Fibroblast of mammary gland (primary cell): ENCODE results near the gene DLG5.

Source experiments
- DNase-seq: peaks from one replicate; pipeline ENCODE4 v3.0.0-alpha.2; 2010; ENCODE audit warnings: low read depth
- H3K4me3 ChIP-seq: 2 replicates; pipeline ENCODE4 v1.5.1; 2011; ENCODE audit warnings: low read depth, mild to moderate bottlenecking, low read length, moderate library complexity; ENCODE audit not compliant: control insufficient read depth
- TF ChIP-seq, protein P1 (sequence below): conservative IDR thresholded peaks from 2 replicates; pipeline ENCODE4 v1.5.1; 2011; ENCODE audit warnings: low read depth, low read length, inconsistent platforms; ENCODE audit not compliant: control insufficient read depth, insufficient read depth

The DLG5 gene, protein sequence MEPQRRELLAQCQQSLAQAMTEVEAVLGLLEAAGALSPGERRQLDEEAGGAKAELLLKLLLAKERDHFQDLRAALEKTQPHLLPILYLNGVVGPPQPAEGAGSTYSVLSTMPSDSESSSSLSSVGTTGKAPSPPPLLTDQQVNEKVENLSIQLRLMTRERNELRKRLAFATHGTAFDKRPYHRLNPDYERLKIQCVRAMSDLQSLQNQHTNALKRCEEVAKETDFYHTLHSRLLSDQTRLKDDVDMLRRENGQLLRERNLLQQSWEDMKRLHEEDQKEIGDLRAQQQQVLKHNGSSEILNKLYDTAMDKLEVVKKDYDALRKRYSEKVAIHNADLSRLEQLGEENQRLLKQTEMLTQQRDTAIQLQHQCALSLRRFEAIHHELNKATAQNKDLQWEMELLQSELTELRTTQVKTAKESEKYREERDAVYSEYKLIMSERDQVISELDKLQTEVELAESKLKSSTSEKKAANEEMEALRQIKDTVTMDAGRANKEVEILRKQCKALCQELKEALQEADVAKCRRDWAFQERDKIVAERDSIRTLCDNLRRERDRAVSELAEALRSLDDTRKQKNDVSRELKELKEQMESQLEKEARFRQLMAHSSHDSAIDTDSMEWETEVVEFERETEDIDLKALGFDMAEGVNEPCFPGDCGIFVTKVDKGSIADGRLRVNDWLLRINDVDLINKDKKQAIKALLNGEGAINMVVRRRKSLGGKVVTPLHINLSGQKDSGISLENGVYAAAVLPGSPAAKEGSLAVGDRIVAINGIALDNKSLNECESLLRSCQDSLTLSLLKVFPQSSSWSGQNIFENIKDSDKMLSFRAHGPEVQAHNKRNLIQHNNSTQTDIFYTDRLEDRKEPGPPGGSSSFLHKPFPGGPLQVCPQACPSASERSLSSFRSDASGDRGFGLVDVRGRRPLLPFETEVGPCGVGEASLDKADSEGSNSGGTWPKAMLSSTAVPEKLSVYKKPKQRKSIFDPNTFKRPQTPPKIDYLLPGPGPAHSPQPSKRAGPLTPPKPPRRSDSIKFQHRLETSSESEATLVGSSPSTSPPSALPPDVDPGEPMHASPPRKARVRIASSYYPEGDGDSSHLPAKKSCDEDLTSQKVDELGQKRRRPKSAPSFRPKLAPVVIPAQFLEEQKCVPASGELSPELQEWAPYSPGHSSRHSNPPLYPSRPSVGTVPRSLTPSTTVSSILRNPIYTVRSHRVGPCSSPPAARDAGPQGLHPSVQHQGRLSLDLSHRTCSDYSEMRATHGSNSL (N-terminal part only)

GRCh38 chr10:77926566-77927401 is at the start of gene DLG5:
TSS of gene DLG5 (minus strand) at chr10:77926755. CDS start at chr10:77926520, 235 bp downstream.
- H3K4me3 ChIP-seq = peak within 1 kb of the TSS; percentile 64

GRCh38 chr10:77975086-77975666 is 48.6 kb upstream of the DLG5 start:
- TF ChIP-seq, protein P1, sequence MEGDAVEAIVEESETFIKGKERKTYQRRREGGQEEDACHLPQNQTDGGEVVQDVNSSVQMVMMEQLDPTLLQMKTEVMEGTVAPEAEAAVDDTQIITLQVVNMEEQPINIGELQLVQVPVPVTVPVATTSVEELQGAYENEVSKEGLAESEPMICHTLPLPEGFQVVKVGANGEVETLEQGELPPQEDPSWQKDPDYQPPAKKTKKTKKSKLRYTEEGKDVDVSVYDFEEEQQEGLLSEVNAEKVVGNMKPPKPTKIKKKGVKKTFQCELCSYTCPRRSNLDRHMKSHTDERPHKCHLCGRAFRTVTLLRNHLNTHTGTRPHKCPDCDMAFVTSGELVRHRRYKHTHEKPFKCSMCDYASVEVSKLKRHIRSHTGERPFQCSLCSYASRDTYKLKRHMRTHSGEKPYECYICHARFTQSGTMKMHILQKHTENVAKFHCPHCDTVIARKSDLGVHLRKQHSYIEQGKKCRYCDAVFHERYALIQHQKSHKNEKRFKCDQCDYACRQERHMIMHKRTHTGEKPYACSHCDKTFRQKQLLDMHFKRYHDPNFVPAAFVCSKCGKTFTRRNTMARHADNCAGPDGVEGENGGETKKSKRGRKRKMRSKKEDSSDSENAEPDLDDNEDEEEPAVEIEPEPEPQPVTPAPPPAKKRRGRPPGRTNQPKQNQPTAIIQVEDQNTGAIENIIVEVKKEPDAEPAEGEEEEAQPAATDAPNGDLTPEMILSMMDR = no peak
- no peak for DNase-seq

More at GRCh38 chr10:77926566-77927401, at the start of gene DLG5:
- DNase-seq = peak; percentile 41
- TF ChIP-seq, protein P1 = no peak

GRCh38 chr10:77974396-77975074 is 48.0 kb upstream of the DLG5 start:
- H3K4me3 ChIP-seq = no peak overlapping the region
- TF ChIP-seq, protein P1 = peak; percentile 50
- DNase-seq = peak; percentile 70

More at GRCh38 chr10:77975086-77975666, 48.6 kb upstream of the DLG5 start:
- no peak overlapping the region for H3K4me3 ChIP-seq

DNA sequence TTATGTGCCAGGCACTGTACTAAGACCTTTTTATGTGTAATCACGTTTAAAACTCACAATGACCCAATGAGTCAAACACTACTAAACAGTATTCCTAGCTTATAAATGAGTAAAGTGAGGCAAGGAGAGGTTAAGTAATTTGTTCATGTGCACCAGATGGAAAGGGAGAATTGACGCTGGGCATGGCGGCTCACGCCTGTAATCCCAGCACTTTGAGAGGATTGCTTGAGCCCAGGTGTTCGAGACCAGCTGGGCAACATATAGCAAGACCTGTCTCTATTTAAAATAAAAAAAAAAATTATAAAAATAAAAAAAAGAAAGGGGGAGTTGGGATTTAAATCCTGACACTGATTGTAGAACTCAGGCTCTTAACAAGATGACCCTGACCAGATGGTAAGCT is 46.7 kb upstream of the DLG5 start:
- no peak for DNase-seq
- no peak overlapping the region for H3K4me3 ChIP-seq
- TF ChIP-seq, protein P1 = no peak

DNA sequence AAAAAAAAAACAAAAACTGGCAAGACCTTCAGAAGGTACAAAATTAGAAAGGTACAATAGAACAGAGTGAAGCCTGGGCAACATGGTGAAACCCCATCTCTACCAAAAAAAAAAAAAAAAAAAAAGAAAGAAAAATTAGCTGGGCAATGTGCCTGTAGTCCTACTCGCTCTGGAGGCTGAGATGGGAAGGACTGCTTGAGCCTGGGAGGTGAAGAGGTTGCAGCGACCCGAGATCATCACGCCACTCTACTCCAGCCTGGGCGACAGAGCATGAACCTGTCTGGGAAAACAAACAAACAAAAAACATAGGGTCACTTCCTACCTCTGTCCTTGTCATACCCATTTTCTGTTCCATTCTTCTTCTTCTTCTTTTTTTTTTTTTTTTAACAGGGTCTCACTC is 45.6 kb upstream of the DLG5 start:
- DNase-seq = no peak
- H3K4me3 ChIP-seq = no peak overlapping the region
- TF ChIP-seq, protein P1 = no peak
